OCI-LY3 (cell line): ENCODE results near the gene SLC35F3.
A peak's percentile ranks its signal among the peaks of the same experiment; 100 is the strongest.

Experiments
- H2AFZ ChIP-seq: fragments of 200-600, 300-600 bp; shearing (Covaris generic); 2 replicates; pipeline ENCODE4 v1.6.0; 2014; ENCODE audit warnings: antibody characterized with exemption, low read depth, low read length
- H3K27ac ChIP-seq: fragments of 200-600, 300-600 bp; sonication (generic); 2 replicates; pipeline ENCODE4 v1.5.1; 2014; ENCODE audit warnings: mild to moderate bottlenecking, low read length, moderate library complexity, mixed read lengths
- H3K27me3 ChIP-seq: fragments of 200-600, 300-600 bp; sonication (generic); 2 replicates; pipeline ENCODE4 v1.6.1; 2014; ENCODE audit warnings: low read depth, low read length, mixed read lengths
- H3K36me3 ChIP-seq: fragments of 200-600, 300-600 bp; sonication (generic); replicated peaks from 2 replicates; pipeline ENCODE3; 2014; ENCODE audit warnings: low read depth, low read length, mixed read lengths
- H3K4me1 ChIP-seq: fragments of 300-600, 200-600 bp; sonication (generic); 2 replicates; pipeline ENCODE4 v1.6.1; 2014; ENCODE audit warnings: low read length, mixed read lengths
- H3K4me2 ChIP-seq: fragments of 200-600, 300-600 bp; sonication (generic); 2 replicates; pipeline ENCODE4 v1.6.1; 2014; ENCODE audit warnings: low read length, mixed read lengths
- H3K4me3 ChIP-seq: fragments of 300-600, 200-600 bp; sonication (generic); 2 replicates; pipeline ENCODE4 v1.5.1; 2014; ENCODE audit warnings: antibody characterized with exemption, mild to moderate bottlenecking, low read length, moderate library complexity
- H3K79me2 ChIP-seq: fragments of 300-600, 200-600 bp; shearing (Covaris generic); 2 replicates; pipeline ENCODE4 v1.6.1; 2014; ENCODE audit warnings: mild to moderate bottlenecking, low read length, mixed read lengths
- H3K9ac ChIP-seq: fragments of 300-600, 200-600 bp; shearing (Covaris generic); 2 replicates; pipeline ENCODE4 v1.6.0; 2014; ENCODE audit warnings: mild to moderate bottlenecking, low read length, moderate library complexity
- H3K9me3 ChIP-seq: fragments of 200-600, 300-600 bp; shearing (Covaris generic); 2 replicates; pipeline ENCODE4 v1.6.1; 2014; ENCODE audit warnings: low read length, mixed read lengths; ENCODE audit not compliant: insufficient read depth
- H4K20me1 ChIP-seq: fragments of 200-600, 300-600 bp; sonication (generic); 2 replicates; pipeline ENCODE4 v1.6.1; 2016; ENCODE audit warnings: low read length, mixed read lengths; ENCODE audit not compliant: insufficient read depth
- EZH2phosphoT487 ChIP-seq: fragments of 200-600 bp; shearing (Covaris generic); IDR thresholded peaks from 2 replicates; pipeline ENCODE4 v1.6.1; 2018; ENCODE audit warnings: antibody characterized with exemption, mixed run types, low read depth
- TF ChIP-seq, protein P1 (sequence below): fragments of 200-600, 300-600 bp; sonication (generic); IDR thresholded peaks from 2 replicates; pipeline ENCODE4 v1.5.1; 2014; ENCODE audit warnings: antibody characterized with exemption, low read length, low read depth

The SLC35F3 gene

DNA sequence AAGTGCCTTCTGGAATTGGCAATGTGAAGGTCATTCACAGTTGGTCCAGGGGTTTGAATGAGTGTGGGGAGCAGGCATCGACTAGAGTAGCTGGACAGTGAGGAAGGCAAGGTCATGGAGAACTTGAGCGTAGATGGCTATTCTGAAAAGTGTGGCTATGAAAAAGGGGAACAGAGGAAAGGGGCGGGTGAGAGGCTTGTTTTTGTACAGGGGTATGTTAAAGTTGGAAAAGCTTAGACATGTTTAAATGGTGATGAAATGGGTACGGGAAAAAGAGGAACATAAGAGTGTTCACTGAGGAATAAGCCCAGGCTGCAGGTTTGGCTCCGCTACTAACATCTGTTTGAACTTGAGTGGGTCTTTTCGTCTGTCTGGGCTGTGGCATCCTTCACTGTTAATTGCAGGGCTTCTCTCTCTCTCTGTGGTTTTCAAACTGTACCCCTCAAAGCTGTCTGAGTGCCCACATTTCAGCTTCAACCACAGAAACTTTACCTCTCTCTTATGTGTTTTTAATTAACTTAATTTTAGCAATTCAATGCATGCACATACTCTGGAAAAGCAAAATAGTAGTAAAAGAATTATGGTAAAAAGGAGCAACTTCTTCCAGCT, 398.0 kb downstream of the SLC35F3 start:
- TF ChIP-seq, protein P1, sequence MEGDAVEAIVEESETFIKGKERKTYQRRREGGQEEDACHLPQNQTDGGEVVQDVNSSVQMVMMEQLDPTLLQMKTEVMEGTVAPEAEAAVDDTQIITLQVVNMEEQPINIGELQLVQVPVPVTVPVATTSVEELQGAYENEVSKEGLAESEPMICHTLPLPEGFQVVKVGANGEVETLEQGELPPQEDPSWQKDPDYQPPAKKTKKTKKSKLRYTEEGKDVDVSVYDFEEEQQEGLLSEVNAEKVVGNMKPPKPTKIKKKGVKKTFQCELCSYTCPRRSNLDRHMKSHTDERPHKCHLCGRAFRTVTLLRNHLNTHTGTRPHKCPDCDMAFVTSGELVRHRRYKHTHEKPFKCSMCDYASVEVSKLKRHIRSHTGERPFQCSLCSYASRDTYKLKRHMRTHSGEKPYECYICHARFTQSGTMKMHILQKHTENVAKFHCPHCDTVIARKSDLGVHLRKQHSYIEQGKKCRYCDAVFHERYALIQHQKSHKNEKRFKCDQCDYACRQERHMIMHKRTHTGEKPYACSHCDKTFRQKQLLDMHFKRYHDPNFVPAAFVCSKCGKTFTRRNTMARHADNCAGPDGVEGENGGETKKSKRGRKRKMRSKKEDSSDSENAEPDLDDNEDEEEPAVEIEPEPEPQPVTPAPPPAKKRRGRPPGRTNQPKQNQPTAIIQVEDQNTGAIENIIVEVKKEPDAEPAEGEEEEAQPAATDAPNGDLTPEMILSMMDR, result no peak
- TF ChIP-seq EZH2phosphoT487, result no peak
- 0 out of 2 replicates have a peak overlapping the region, but pooled peaks have one; percentile 12 for H3K4me3 ChIP-seq
- no peaks in the 10 kb centered on the region for H4K20me1 ChIP-seq
- peaks cover 35% of the 10 kb centered on the region for H3K4me1 ChIP-seq
- peaks cover 9% of the 10 kb centered on the region; the same call in 1 of the 2 replicates for H3K27me3 ChIP-seq
- H3K9me3 ChIP-seq, result no peaks in the 10 kb centered on the region
- H3K27ac ChIP-seq, result no peak overlapping the region
- peak overlapping the region; percentile 49 for H3K4me2 ChIP-seq
- H3K36me3 ChIP-seq, result no peaks in the 10 kb centered on the region
- H2AFZ ChIP-seq, result no peak overlapping the region
- H3K9ac ChIP-seq, result no peak overlapping the region
- H3K79me2 ChIP-seq, result no peaks in the 10 kb centered on the region

DNA sequence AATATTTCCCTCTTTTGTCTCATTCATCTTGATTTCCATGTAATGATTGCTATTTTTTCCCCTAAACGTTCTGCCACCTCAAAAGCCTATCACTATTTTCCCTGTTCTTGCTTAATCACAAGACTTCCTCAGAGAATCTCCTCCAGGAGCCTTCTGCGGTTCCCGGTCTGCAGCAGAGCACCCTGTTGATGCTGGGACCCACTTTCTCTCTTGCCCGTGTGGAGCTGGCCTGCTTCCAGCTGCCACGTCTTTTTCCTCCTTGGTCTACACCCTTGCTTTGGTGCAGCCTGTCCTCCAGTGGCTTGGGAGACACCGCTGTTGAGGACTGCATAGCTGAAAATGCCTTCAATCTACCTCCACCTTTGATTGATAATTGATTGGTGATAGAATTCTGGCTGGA, 398.8 kb downstream of the SLC35F3 start:
- no peak overlapping the region for H3K4me2 ChIP-seq
- TF ChIP-seq EZH2phosphoT487, result no peak
- TF ChIP-seq, protein P1, result no peak

DNA sequence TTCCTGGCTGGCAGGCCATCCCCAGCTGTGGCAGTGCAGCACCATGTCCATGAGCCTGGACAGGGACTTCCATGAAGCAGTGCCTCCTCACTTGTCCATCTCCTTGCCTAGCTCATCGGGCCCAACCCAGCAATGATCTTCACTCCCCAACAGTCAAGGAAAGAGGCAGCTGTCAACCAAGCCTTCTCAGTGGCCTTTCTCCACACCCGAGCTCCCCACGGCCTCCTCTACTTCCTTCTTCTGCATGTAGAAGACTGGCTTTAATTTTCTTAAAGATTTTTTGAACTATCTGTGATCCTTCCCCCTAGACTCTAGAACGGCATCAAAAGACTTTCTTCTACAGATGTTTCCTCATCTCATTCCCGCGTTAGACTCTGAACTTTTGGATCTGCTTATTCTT, 403.2 kb downstream of the SLC35F3 start:
- Histone ChIP-seq H2AFZ (no peak overlapping the region), H3K36me3 (no peaks in the 10 kb centered on the region), H3K4me1 (peaks cover 37% of the 10 kb centered on the region), H3K27ac (no peak overlapping the region), H3K9ac (no peak overlapping the region), H3K79me2 (no peaks in the 10 kb centered on the region), H3K4me3 (no peak overlapping the region), H3K27me3 (peaks cover 26% of the 10 kb centered on the region), H3K4me2 (no peak overlapping the region), H3K9me3 (no peaks in the 10 kb centered on the region), H4K20me1 (no peaks in the 10 kb centered on the region)
- TF ChIP-seq, protein P1, result no peak
- TF ChIP-seq EZH2phosphoT487, result no peak

More for the DNA sequence above, 398.8 kb downstream of the SLC35F3 start:
- Histone ChIP-seq H3K36me3 (no peaks in the 10 kb centered on the region), H4K20me1 (no peaks in the 10 kb centered on the region), H3K27me3 (peaks cover 6% of the 10 kb centered on the region; the same call in 1 of the 2 replicates), H3K9me3 (no peaks in the 10 kb centered on the region), H3K4me3 (no peak overlapping the region), H3K4me1 (peaks cover 31% of the 10 kb centered on the region), H3K9ac (no peak overlapping the region), H2AFZ (no peak overlapping the region), H3K79me2 (no peaks in the 10 kb centered on the region), H3K27ac (no peak overlapping the region)

DNA sequence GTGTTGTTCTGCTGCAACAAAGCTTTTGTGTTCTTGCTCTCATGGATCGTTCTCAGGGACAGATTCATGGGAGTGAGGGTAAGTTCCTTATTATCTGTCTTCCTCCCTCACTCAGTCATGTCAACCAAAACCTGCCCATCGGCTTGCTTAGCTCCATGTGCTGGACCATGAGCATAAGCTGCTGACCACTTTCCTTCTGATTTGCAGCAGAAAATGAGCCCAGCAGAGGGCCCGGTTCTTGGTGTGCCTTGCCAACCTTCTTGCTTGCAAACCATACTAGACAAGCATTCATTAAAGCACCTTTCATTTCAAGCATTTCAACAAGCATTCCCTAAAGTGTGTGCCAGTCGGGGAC, 404.7 kb downstream of the SLC35F3 start:
- Histone ChIP-seq H3K79me2 (no peaks in the 10 kb centered on the region), H3K27ac (no peak overlapping the region), H3K9ac (0 out of 2 replicates have a peak overlapping the region, but pooled peaks have one; percentile 31), H3K27me3 (peaks cover 29% of the 10 kb centered on the region), H3K4me2 (peak overlapping the region; percentile 81), H2AFZ (peak overlapping the region; percentile 94), H4K20me1 (no peaks in the 10 kb centered on the region), H3K4me1 (peaks cover 29% of the 10 kb centered on the region), H3K4me3 (peak overlapping the region; percentile 71), H3K9me3 (no peaks in the 10 kb centered on the region), H3K36me3 (no peaks in the 10 kb centered on the region)
- no peak for TF ChIP-seq EZH2phosphoT487
- TF ChIP-seq, protein P1, result no peak
